B cell (primary cell): ENCODE measurements around the gene SDK1.

Experiments used
- CTCF ChIP-seq: fragments of 200-600 bp; IDR thresholded peaks from one replicate; pipeline ENCODE4 v1.8.0; 2022; ENCODE audit warnings: antibody characterized with exemption, mild to moderate bottlenecking
- EZH2 ChIP-seq: IDR thresholded peaks from 2 replicates; pipeline ENCODE4 v1.6.1; 2012; ENCODE audit warnings: borderline replicate concordance, low read depth, mild to moderate bottlenecking, moderate library complexity, low read length; ENCODE audit not compliant: insufficient read depth, poor library complexity, severe bottlenecking

GRCh38 chr7:3980300-3980643 is 679.2 kb downstream of the SDK1 start:
- TF ChIP-seq CTCF, result no peak
- no peak for TF ChIP-seq EZH2
